ENCODE results near the gene WEE1.
"Not testable (repeated sequence)": the region's sequence is repeated elsewhere in the genome, so short reads cannot be mapped to it uniquely, and the experiment has no call there.

Gene WEE1

DNA sequence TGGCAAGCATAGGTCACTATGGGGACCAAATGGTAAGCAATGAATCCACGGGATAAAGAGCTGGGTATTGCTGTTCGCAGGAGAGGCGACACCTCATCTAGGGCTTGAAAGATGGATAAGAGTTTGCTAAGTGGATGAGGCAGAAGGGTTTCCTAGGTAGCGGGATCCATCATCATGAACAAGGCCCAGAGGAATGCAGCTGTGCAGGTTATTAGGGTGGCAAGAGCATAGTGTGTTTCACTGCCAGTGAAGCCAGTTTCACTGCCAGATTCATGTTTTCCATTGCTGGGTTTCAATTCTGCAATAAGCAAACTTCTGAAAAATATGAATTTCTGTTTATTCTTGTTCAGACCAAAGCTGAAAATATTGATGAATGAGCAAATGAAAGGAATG, 27.2 kb downstream of the WEE1 start:
- DNase-seq: peak; percentile 33

DNA sequence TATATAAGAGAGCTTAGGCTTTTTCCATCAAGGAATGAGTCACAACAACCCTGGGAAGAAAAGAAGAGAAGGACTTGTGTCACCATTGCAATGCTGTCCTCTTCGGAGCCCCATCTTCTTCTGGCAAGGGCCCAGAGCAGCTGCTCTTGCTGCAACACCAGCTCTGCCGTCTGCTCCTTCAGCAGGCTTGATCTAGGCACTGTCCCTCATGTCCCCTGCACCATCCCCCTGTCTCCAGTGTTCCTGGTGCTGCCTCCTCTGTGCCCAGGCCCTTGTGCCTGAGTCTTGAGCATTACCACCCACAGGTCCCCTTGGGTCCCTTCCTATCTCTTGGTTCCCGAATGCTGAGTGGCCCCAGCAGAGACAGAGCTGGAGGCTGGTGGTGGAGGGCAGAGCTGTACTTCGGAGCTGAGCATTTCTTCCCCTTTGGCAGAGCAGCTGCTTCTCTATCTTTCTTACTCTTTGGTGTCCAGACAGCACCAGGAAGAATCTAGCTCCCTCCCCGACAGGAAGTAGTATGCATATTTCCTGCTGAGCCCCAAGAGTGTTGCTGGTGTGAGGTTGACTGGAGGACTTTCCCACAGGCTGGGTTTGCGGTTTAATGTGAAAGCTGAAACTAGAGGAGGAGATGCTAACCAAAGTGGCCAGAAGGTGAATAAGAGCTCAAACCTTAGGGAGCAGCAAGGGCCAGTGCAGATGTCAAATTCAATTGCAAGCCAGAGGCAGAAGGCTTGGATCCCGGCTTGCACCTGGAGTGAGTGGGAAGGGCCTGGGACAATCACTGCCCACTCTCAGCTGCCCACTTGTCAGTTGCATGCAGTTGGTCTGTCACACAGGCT, 27.8 kb downstream of the WEE1 start:
- DNase-seq: peak; percentile 91

DNA sequence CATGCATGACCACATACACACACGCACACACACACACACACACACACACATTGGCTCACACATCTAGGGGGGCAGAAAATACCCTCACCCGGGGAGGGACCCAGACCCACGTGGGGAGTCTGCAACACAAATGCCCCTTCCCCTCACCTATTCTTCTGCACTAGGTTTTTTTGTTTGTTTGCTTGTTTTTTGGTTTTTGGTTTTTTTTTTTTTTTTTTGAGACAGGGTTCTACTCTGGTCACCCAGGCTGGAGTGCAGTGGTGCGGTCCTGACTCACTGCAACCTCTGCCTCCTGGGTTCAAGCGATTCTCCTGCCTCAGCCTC, 28.4 kb downstream of the WEE1 start:
- DNase-seq: no peak

DNA sequence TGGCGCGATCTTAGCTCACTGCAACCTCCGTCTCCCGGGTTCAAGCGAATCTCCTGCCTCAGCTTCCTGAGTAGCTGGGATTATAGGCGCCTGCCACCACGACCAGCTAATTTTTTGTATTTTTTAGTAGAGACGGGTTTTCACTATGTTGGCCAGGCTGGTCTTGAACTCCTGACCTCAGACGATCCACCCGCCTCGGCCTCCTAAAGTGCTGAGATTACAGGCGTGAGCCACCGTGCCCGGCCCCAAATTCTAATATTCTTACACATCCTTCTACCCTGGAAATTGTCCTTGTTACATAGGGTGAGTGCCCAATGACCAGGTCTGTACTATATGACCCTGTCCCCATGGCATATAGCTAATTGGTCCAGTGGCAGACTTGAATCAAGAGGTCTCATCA, 29.7 kb downstream of the WEE1 start:
- not testable (repeated sequence) for DNase-seq

DNA sequence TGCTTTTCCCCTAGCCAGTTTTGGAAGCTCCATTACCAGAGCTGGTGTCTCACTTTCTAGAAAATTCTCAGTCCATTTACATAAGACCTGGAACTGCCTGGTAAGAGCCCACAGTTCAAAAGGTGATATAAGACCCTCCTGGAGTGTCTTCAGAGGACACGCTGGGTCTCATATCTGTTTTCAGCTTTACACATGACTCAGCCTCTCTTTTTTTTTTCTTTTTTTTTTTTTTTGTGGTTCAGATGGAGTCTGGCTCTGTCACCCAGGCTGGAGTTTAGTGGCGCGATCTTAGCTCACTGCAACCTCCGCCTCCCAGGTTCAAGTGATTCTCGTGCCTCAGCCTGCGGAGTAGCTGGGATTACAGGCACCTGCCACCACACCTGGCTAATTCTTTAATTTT, 30.7 kb downstream of the WEE1 start:
- DNase-seq: peak; percentile 18

DNA sequence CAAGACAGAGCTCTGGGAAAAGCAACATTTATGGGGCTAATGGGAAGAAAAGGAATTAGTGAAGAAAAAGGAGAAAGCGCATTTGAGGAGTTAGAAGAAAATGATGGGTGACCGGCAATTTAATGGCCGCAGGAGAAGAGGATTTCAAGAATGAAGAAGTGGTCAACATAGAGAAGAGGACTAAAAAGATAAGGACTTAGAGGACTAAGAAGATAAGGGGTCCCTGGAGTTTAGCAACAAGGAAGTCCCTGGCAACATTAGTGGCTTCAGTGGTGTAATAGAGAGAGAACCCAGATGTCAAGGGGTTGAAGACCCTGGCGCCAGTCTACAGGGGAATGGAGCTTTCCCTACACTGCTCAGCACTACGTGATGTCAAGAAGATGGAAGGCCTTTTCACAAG, 32.3 kb downstream of the WEE1 start:
- DNase-seq: no peak

DNA sequence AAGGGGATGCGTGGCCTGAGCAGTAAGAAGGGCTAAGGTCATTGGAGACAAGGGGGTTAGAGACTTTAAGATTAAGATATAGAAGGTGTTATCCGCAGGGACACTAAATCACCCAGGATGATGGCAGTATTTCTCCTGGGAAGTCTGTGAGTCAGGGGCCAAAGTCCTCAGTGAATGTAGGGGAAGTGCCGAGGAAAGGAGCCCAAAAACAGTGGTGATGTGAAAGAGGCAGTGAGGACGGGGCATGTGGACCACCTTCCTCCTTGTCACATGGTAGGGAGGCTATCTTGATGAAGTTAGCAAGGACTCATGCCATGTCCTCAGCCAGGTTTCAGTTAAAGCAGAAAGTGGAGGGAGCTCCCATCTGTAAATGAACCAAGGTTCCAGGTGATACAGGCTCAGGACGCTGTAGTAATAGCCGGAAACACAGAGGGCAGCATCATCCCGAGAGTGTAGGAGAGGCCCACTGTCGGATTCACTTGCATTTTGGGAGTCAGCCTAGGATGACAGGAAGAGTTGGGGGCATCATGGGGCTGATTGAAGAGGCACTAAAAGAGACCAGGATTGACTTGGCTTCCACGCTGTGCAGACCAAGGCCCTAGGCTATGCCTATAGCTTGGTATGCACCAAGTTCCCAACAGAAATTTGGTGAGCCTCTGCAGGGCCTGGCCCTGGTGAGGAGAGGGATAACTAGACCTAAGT, 33.5 kb downstream of the WEE1 start:
- no peak for DNase-seq

DNA sequence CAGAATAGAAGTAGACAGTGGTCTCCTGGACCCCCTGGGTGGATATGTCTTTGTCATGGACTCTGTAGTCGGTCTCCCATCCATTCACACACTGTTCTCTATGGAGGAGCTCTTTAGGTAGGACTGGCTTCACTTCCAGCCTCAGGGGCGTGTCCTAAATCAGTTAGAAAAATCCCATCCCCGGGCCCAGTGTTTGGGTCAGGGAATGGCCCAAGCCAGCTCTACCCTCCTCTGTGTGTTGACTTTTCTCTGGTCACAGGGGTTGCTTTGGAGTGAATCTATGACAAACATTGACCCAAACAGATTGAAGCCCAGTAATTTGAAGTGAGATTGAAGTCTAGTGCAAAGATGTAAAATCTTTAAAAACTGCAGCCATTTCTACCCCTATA, 34.0 kb downstream of the WEE1 start:
- no peak for DNase-seq

DNA sequence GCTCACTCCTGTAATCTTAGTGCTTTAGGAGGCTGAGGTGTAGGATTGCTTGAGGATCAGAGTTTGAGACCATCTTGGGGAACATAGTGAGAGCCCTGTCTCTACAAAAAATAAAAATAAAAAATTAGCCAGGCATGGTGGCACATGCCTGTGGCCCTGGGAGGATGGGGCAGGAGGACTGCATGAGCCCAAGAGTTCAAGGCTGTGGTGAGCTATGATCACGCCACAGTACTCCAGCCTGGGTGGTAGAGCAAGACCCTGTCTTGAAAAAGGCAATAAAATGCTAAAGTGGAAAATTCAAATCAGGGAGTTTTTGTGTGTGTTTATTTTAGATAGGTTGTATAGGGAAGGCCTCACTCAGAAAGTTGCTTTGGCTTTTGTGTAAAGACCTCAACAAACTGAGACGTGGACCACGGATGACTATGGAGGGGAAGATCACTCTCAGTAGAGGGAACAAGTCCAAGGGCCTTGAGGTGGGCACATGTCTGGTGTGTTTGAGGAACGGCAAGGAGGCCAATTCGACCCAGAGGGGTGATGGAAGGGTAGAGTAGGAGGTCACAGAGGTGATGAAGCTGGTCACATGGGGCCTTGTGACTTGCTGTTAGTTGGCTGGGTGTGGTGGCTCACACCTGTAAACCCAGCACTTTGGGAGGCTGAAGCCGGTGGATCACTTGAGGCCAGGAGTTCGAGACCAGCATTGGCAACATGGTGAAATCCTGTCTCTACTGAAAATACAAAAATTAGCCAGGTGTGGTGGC, 35.7 kb downstream of the WEE1 start:
- no peak for DNase-seq

DNA sequence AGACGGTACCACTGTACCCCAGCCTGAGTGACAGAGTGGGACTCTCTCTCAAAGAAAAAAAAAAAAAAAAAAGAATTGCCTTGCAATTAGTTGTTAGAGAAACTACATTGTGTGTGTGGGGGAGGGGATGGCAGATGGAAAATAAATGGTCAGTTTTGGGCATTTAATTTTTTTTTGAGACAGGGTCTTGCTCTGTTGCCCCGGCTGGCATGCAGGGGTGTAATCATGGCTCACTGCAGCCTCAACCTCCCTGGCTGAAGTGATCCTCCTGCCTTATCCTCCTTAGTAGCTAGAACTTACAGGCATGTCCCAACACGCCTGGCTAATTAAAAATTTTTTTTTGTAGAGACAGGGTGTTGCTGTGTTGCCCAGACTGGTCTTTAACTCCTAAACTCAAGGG, 36.4 kb downstream of the WEE1 start:
- no peak for DNase-seq

DNA sequence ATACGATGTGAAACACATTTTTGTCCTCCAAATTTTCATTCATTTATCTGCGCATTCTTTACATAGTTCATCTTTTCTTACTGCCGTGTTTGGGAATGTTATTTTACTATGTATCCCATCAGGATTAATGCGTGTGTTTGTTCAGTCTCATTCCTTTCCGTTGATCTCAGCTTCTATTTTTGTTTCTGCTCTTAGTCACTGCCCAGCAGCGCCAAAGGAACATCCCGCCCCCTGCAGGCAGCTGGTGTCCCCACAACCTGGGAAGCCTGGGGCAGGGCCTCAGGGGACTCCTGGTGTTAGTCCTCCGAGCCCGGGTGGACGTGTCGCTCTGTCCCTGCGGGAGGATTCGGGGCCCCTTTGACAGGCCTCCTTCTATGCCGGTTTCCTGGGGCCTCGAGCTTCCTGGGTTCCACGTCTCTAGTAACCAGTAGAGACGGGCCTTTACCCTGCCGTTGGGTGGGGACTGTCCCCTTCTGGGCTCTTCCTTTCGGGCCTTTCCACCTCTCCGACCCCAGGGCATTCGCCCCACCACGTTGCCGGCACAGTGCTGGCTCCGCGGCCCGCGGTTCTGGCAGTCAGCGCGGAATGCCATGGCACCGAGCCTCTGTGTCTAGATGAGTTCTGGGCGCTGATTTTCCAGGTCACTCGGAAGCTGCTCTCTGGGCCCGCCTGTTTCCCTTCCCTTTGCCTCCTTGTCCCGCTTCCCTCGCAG, 39.8 kb downstream of the WEE1 start:
- DNase-seq: peak; percentile 98

DNA sequence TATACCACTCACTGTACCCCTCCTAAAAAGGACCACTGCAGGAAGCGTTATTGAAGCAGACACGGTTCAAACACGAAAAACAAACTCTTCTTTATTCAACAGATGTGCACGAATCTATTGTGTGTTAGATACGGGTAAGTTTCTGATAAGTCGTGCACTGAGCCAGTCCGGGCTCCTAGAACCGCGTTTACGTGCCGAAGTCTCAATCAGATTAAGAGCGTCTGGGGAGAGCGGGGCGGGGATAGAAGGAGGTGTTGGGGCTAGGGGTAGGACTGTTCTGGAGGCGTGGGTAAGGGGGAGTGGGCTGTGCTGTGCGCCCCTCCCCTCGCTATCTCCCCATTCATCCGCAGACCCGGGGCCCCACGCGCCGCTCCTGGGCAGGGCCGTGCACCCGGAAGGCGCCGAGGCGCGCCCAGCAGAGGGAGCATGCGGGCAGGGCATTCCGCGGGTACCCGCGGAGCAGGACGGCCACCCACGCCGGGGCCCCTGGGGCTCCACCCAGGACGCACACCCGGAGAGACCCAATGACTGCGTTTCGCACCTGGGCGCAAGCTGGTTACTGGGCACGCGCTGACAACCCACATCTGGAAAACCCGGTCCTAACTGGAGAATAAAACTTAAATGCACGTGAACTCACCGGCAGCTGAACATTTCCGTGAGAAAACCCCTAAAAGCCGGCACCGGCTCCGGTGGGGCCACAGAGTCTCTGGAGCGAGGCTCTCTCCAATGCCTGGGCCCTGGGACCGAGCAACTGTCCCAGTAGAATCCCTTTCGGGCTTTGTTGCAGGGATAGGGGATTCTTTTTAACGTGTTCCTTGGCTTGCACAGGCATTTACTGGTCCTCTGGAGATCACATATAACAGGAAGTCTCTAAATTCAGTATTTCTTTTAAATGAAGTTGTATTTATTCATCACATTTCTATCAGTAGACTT, 40.6 kb downstream of the WEE1 start:
- DNase-seq: peak; percentile 82

DNA sequence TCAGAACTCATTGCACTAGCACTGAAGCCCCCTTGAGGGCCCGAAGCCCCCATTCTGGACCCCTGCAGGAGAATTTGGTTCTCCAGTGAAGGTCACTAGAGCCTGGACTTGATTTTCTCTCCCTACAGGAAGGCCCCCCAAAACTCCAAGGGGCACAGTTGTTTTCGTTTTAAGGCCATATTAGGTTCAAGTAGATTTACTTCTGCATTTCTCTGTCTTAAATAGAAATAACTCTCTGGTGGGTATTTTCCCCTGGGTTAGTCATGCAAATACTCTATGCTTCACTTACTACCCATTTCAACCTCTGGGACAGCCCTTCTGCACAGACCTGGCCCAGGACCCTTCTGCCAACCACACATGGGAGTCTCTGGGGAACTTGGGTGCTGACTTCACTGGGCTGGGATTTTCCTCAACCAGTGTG, 41.6 kb downstream of the WEE1 start:
- peak; percentile 17 for DNase-seq

DNA sequence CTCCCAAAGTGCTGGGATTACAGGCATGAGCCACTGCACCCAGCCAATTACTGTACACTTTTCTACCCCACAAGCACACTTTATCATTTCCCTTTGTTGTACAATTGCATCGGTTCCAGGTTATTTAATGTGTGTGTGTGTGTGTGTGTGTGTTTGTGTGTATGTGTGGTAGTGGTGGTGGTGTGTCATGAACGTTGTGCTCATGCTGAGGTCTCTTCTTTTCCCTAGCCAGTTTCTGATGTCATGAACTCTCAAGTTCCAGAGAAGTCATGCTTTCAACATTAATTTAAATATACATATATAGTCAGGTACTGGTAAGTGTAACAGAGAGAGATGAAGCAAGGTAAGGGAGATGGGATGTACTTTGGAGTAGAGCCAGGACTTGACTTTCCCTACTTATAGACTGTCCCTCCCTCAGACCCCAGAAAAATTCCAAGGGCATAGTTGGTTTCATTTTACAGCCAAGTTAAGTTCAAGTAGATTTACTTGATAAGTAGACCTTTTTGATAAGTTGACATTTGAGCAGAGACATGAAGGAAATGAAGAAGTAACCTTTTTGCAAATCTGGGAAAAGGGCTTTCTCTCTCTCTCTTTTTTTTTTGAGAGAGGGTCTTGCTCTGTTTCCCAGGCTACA, 42.7 kb downstream of the WEE1 start:
- DNase-seq: peak; percentile 25

DNA sequence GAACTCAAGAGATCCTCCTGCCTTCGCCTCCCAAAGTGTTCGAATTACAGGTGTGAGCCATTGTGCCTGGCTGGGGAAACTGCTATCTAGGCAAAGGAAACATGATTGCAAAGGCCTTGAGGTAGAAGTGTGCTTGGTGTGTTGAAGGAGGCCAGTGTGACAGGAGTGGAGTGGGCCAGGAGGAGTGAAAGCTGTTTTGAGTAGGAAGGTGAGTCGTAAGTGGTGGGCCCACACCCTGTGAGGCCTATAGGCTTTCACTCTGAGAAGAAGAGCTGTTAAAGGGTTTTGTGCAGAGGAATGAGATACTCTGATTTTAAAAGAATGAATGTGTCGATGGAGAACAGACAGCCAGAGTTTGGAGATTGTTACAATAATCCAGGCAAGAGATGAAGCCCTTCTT, 43.4 kb downstream of the WEE1 start:
- peak; percentile 38 for DNase-seq

DNA sequence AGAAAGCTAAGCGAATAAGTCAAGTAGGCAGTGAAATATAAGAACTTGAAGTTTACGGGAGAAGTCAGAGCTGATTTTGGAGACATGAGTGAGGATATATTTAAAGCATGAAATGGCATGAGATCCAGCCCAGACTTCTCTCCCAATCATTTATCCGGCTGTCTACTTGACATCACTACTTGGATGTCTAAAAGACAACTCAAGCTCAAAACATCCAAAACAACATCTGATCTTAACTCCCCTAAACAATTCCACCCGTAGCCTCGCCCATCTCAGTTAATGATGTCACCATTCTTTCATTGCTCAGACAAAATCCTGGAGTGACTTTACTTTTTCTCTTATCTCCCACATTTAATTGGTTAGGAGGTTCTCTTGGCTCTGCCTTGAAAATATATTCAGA, 44.5 kb downstream of the WEE1 start:
- peak; percentile 78 for DNase-seq

DNA sequence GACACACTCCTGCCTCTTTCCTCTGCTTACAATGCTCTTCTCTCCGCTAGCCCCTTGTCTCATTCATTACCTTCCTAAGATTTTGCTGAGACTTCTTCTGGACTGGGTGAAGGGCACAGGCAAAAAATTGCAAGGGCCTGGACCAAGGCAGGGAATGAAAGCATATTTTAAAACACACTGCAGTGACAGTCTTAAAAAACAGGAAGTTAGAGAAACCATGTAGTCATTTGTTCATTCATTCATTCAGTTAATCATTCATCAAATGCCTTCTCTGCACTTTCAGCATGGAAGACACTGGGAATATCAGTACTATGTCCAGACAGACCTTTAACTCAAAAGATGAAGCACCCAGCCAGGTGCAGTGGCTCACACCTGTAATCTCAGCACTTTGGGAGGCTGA, 45.5 kb downstream of the WEE1 start:
- no peak for DNase-seq

DNA sequence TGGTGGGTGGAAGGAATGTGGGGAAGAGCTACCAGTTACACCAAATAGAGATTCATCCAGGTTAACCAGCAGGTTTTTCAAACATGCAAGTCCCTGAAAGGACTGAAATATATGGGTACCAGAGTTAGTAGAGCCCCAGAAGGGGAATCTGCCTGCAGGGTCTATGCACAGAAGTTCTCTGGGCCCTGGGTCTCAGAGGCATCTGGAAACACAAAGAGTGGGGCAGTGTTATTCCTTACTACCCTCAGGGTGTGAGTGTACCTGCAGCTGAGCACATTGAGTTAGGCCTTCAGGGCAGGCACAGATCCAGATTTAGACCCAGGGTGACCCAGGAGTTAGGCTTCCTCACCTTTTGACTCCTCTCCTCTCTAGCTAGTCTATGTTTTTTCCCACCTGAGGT, 46.5 kb downstream of the WEE1 start:
- no peak for DNase-seq

DNA sequence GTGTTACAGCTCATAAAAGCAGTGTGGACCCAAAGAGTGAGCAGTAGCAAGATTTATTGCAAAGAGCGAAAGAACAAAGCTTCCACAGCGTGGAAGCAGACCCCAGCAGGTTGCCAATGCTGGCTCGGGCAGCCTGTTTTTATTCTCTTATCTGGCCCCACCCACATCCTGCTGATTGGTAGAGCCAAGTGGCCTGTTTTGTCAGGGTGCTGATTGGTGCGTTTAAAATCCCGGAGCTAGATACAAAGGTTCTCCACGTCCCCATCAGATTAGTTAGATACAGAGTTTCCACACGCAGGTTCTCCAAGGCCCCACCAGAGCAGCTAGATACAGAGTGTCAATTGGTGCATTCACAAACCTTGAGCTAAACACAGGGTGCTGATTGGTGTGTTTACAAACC, 48.9 kb downstream of the WEE1 start:
- DNase-seq: not testable (repeated sequence)

DNA sequence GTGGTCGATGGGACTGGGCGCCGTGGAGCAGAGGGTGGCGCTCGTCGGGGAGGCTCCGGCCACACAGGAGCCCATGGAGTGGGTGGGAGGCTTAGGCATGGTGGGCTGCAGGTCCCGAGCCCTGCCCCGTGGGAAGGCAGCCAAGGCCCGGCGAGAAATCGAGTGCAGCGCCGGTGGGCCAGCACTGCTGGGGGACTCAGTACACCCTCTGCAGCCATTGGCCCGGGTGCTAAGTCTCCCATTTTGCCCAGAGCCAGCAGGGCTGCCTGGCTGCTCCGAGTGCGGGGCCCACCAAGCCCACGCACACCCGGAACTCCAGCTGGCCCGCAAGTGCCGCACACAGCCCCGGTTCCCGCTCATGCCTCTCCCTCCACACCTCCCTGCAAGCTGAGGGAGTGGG, 49.6 kb downstream of the WEE1 start:
- not testable (repeated sequence) for DNase-seq

DNA sequence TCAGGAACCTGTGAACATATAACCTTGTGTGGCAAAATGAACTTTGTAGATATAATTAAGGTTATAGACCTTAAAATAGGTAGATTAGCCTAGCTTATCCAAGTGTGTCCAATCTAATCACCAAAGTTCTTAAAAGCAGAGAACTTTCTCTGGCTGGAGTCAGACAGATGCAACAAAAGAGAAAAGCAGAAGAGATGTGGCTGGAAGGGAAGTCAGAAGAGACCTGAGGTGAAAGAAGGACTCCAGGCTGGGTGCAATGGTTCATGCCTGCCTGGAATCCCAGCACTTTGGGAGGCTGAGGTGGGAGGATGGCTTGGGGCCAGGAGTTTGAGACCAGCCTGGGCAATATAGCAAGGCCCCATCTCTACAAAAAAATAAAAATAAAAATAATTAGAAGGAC, 51.0 kb downstream of the WEE1 start:
- no peak for DNase-seq

DNA sequence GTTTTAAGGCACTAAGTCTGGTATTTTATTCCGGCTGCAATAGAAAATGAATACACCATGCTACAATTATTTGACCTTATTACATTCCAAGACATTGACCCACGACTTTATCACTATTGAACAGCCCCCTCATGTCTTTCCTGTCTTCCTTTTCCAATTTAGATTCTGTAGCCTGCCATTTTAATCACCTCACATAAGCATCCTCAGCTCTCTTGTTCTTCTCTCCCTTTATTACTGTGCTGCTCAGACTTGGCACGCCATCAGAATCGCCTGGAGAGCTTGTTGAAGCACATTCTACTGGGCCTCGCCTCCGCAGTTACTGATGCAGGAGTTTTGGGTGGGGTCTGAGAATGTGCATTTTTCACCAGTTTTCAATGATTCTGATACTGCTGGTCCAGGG, 51.7 kb downstream of the WEE1 start:
- no peak for DNase-seq

Data from fibroblast of upper back skin (primary cell).